Colonic mucosa (tissue), 4 donors: ENCODE data around the gene JMJD1C. TPM values are rescaled to one million over a fixed set of nuclear protein-coding genes. Genes with fewer than 3 reads are reported as not detected.

Experiments
- DNase-seq: peaks from one replicate; pipeline ENCODE4 v3.0.0-alpha.2; 2020
- H3K27ac ChIP-seq: fragments of 200-600 bp; one replicate; pipeline ENCODE4 v1.8.0; 2021
- H3K27me3 ChIP-seq: fragments of 200-600 bp; one replicate; pipeline ENCODE4 v1.8.0; 2021
- H3K36me3 ChIP-seq: fragments of 200-600 bp; one replicate; pipeline ENCODE4 v1.8.0; 2021
- H3K4me1 ChIP-seq: fragments of 200-600 bp; one replicate; pipeline ENCODE4 v1.8.0; 2021; ENCODE audit warnings: mild to moderate bottlenecking
- H3K4me3 ChIP-seq: fragments of 200-600 bp; one replicate; pipeline ENCODE4 v1.8.0; 2021
- H3K9ac ChIP-seq, 2 donors: one replicate each; pipeline ENCODE4 v1.7.0; 2013; ENCODE audit warnings: control low read depth in 2 of 2, low read depth in 2 of 2, low read length in 2 of 2
- H3K9me3 ChIP-seq: fragments of 200-600 bp; one replicate; pipeline ENCODE4 v1.8.0; 2021
- CTCF ChIP-seq: fragments of 200-600 bp; IDR thresholded peaks from one replicate; pipeline ENCODE4 v1.8.0; 2022; ENCODE audit warnings: antibody characterized with exemption, mild to moderate bottlenecking
- intact Hi-C: fragments of 100-400 bp; cut with DNase I; formaldehyde crosslinking; loops from one replicate; pipeline ENCODE4 v1.14.1; 2022
- total RNA-seq, 2 donors: library from RNA; stranded (reverse); fragmentation: NEBNext Ultra II Directional in 1 of 2; extraction: Animal tissue kit (Norgen Biotek cat#: 25700) in 1 of 2; gene quantifications; one replicate each; pipeline ENCODE4 v1.2.1, GENCODE V29; 2021
- donor health status: healthy.
- donor health status: DM: no; HTN: no; CAD: no.
- donor health status: DM: no; HTN: no; CAD: no.

The JMJD1C gene
- total RNA-seq, 2 donors from 2014 or later = 37.7 to 72.2 TPM

GRCh38 chr10:63392224-63392623, 73.6 kb downstream of the JMJD1C start:
- Histone ChIP-seq H3K27me3 (no peaks in the 10 kb centered on the region), H3K36me3 (no peaks in the 10 kb centered on the region), H3K27ac (no peak overlapping the region), H3K4me3 (no peak overlapping the region), H3K9me3 (no peaks in the 10 kb centered on the region), H3K4me1 (no peaks in the 10 kb centered on the region), H3K9ac (no peak overlapping the region)
- no peak for DNase-seq
- intact Hi-C loops = no loop called here
- TF ChIP-seq CTCF = no peak

- Histone ChIP-seq H3K36me3 (no peaks in the 10 kb centered on the region), H3K27me3 (no peaks in the 10 kb centered on the region), H3K9me3 (no peaks in the 10 kb centered on the region), H3K4me1 (no peaks in the 10 kb centered on the region), H3K9ac (no peak overlapping the region), H3K27ac (no peak overlapping the region), H3K4me3 (no peak overlapping the region)
- no peak for DNase-seq
- no peak for TF ChIP-seq CTCF
- intact Hi-C loops = no loop called here
Measured at GRCh38 chr10:63391812-63392211, 74.0 kb downstream of the JMJD1C start.

GRCh38 chr10:63390521-63390920, 75.3 kb downstream of the JMJD1C start:
- intact Hi-C loops = no loop called here
- Histone ChIP-seq H3K9me3 (no peaks in the 10 kb centered on the region), H3K27me3 (no peaks in the 10 kb centered on the region), H3K27ac (no peak overlapping the region), H3K4me3 (no peak overlapping the region), H3K36me3 (no peaks in the 10 kb centered on the region), H3K9ac (no peak overlapping the region), H3K4me1 (no peaks in the 10 kb centered on the region)
- no peak for TF ChIP-seq CTCF
- no peak for DNase-seq

GRCh38 chr10:63388421-63389031, 77.3 kb downstream of the JMJD1C start:
- Histone ChIP-seq H3K27me3 (no peaks in the 10 kb centered on the region), H3K36me3 (no peaks in the 10 kb centered on the region), H3K9me3 (no peaks in the 10 kb centered on the region), H3K4me3 (no peak overlapping the region), H3K9ac (no peak overlapping the region), H3K4me1 (no peaks in the 10 kb centered on the region), H3K27ac (peak overlapping the region; percentile 25)
- no peak for DNase-seq
- intact Hi-C loops = no loop called here
- TF ChIP-seq CTCF = no peak

- Histone ChIP-seq H3K4me3 (no peak overlapping the region), H3K27me3 (no peaks in the 10 kb centered on the region), H3K36me3 (no peaks in the 10 kb centered on the region), H3K4me1 (no peaks in the 10 kb centered on the region), H3K9me3 (no peaks in the 10 kb centered on the region), H3K9ac (no peak overlapping the region), H3K27ac (no peak overlapping the region)
- TF ChIP-seq CTCF = no peak
- DNase-seq = no peak
- intact Hi-C loops = no loop called here
Measured at GRCh38 chr10:63385254-63385653, 80.5 kb downstream of the JMJD1C start.
